K562 (cell line): ENCODE results near the gene IDUA. TPM values are rescaled to one million over a fixed set of nuclear protein-coding genes. Genes with fewer than 3 reads are reported as not detected.

Experiments
- ATAC-seq: fragments of 200-7000 bp; cut with Tn5 transposase; 3 replicates; pipeline ENCODE4 v1.9.1; 2020; ENCODE audit warnings: moderate library complexity
- BruUV-seq: library from RNA; stranded (reverse); fragments of 400-500 nt; replicated peaks from 2 replicates; lab custom pipeline; 2021; lab: Mats Ljungman, UMichigan
- CTCF ChIA-PET: fragments of 300-600 bp; formaldehyde crosslinking; extraction: SDS; loops from one replicate; lab custom pipeline; 2021; ENCODE audit warnings: low intra/inter-chr PET ratio; lab: Yijun Ruan, JAX
- POLR2A ChIA-PET: fragments of 300-600, 350-650 bp; sonication (Branson Sonifier 250); formaldehyde crosslinking; extraction: SDS; loops from one replicate; lab custom pipeline; 2021; ENCODE audit warnings: antibody characterized with exemption, inconsistent platforms; lab: Yijun Ruan, JAX
- DNase-seq, 4 experiments: peaks; one replicate each; pipeline versions ENCODE4 v3.0.0 to v3.0.0-alpha.2; 2011 to 2018; ENCODE audit warnings: low spot score in 3 of 4, mixed read lengths in 3 of 4; ENCODE audit errors: extremely low read depth in 1 of 4
- FAIRE-seq: peaks from 2 replicates; lab custom pipeline; 2011; peaks lifted over from hg19 to GRCh38; lab: Jason Lieb, UNC
- H2AFZ ChIP-seq: 2 replicates; pipeline ENCODE4 v1.6.0; 2011; ENCODE audit warnings: low read depth, low read length, control low read depth, inconsistent platforms
- H3K27ac ChIP-seq: fragments of 200-600 bp; 3 replicates; pipeline ENCODE4 v1.8.0; 2011; ENCODE audit warnings: low read depth, mild to moderate bottlenecking, control low read depth, inconsistent platforms, low read length, moderate library complexity, mixed read lengths; ENCODE audit errors: extremely low read depth
- H3K27me3 ChIP-seq, 2 experiments: fragments of 300-600 bp in 1 of 2; 2 replicates in 1 of 2; 3 replicates in 1 of 2; pipeline versions ENCODE4 v1.6.0 to v1.8.0; 2011; ENCODE audit warnings: inconsistent platforms in 2 of 2, low read length in 2 of 2, mild to moderate bottlenecking in 1 of 2, mixed read lengths in 1 of 2, moderate library complexity in 1 of 2; ENCODE audit not compliant: control insufficient read depth in 2 of 2, insufficient read depth in 2 of 2
- H3K36me3 ChIP-seq: fragments of 300-600 bp; 3 replicates; pipeline ENCODE4 v1.8.0; 2011; ENCODE audit warnings: mild to moderate bottlenecking, low read length, inconsistent platforms; ENCODE audit not compliant: control insufficient read depth, insufficient read depth
- H3K4me1 ChIP-seq, 2 experiments: fragments of 200-600 bp in 1 of 2; replicated peaks in 1 of 2; 2 replicates in 1 of 2; 3 replicates in 1 of 2; pipeline versions ENCODE4 v1.5.1 to v1.8.0; 2011; ENCODE audit warnings: inconsistent platforms in 2 of 2, low read length in 2 of 2, mild to moderate bottlenecking in 1 of 2, mixed read lengths in 1 of 2, moderate library complexity in 1 of 2; ENCODE audit not compliant: control insufficient read depth in 2 of 2, insufficient read depth in 2 of 2
- H3K4me2 ChIP-seq: 2 replicates; pipeline ENCODE4 v1.6.1; 2011; ENCODE audit warnings: low read length, control low read depth, inconsistent platforms, mixed read lengths; ENCODE audit not compliant: insufficient read depth
- H3K4me3 ChIP-seq: fragments of 200-600 bp; sonication (generic), shearing (Covaris generic); 2 replicates; pipeline ENCODE4 v1.5.1; 2016; ENCODE audit warnings: control low read depth, inconsistent platforms
- H3K79me2 ChIP-seq: fragments of 200-600 bp; 3 replicates; pipeline ENCODE4 v1.8.0; 2011; ENCODE audit warnings: low read length, inconsistent platforms; ENCODE audit not compliant: control insufficient read depth, insufficient read depth
- H3K9ac ChIP-seq, 2 experiments: 2 replicates each; pipeline versions ENCODE4 v1.6.0 to v1.6.1; 2011; ENCODE audit warnings: low read depth in 2 of 2, low read length in 2 of 2, control low read depth in 1 of 2, inconsistent platforms in 1 of 2, mild to moderate bottlenecking in 1 of 2, mixed read lengths in 1 of 2; ENCODE audit not compliant: insufficient read depth in 1 of 2
- H3K9me1 ChIP-seq: one replicate; pipeline ENCODE4 v1.6.0; 2011; ENCODE audit warnings: inconsistent platforms, mild to moderate bottlenecking, low read length, moderate library complexity; ENCODE audit not compliant: control insufficient read depth, insufficient read depth
- H3K9me3 ChIP-seq: replicated peaks from 2 replicates; pipeline ENCODE4 v1.5.1; 2011; ENCODE audit warnings: low read depth, low read length, inconsistent platforms; ENCODE audit not compliant: control insufficient read depth, insufficient read depth
- H4K20me1 ChIP-seq: replicated peaks from 2 replicates; pipeline ENCODE4 v1.6.1; 2011; ENCODE audit warnings: low read length, inconsistent platforms, mixed read lengths; ENCODE audit not compliant: control insufficient read depth, insufficient read depth
- DIDO1 ChIP-seq: fragments of 450-650 bp; IDR thresholded peaks from 2 replicates; pipeline ENCODE4 v1.6.1; 2016; ENCODE audit warnings: low read depth, missing biosample characterization, missing genetic modification characterization
- POLR2G ChIP-seq: fragments of 200-400 bp; formaldehyde crosslinking; IDR thresholded peaks from 2 replicates; pipeline ENCODE4 v1.6.1; 2017; ENCODE audit warnings: low read depth, mild to moderate bottlenecking, antibody characterized with exemption, low read length, moderate library complexity
- XRCC5 ChIP-seq: fragments of 200-400 bp; formaldehyde crosslinking; IDR thresholded peaks from 2 replicates; pipeline ENCODE4 v1.6.1; 2017; ENCODE audit warnings: low read depth, mild to moderate bottlenecking, low read length
- WGBS: fragments of 100-300 bp; shearing (Covaris generic); methylation state at CpG from one replicate; pipeline ENCODE4 v1.1.6; 2016; ENCODE audit warnings: low coverage, mixed read lengths; ENCODE audit not compliant: insufficient coverage; ENCODE audit errors: missing lambda C conversion rate; 5-methylcytosine and 5-hydroxymethylcytosine counted together
- in situ Hi-C: fragments of 300-500 bp; cut with MboI; formaldehyde crosslinking; loops from 4 replicates; pipeline ENCODE4 v1.15.0; 2018; ENCODE audit warnings: inconsistent platforms, mixed read lengths
- intact Hi-C: fragments of 100-400 bp; cut with micrococcal nuclease; formaldehyde crosslinking; loops from 2 replicates; pipeline ENCODE4 v1.14.2; 2022
- polyA plus RNA-seq, 8 experiments: library from polyadenylated mRNA; depleted of rRNA in 4 of 8; stranded (reverse) in 5 of 8; unstranded in 3 of 8; fragments of >200 nt; fragmentation: Nextera tagmentation in 2 of 8; fragmentation: Illumina TruSeq in 1 of 8; extraction: Ambion mirVana in 2 of 8; extraction: Trizol in 1 of 8; gene quantifications; 2 replicates each; pipeline versions ENCODE4 v1.2.1 to v1.2.3, GENCODE V29; 2011 to 2014; ENCODE audit warnings: inconsistent platforms in 1 of 8, missing spikeins in 1 of 8
- total RNA-seq, 7 experiments: library from RNA; depleted of rRNA in 6 of 7; stranded (reverse); fragments of >200 nt in 6 of 7; fragmentation: Illumina TruSeq in 2 of 7; extraction: Trizol in 2 of 7; gene quantifications; 2 replicates each; pipeline versions ENCODE4 v1.2.1 to v1.2.3, GENCODE V29; 2011 to 2021; ENCODE audit warnings: low replicate concordance in 1 of 7

The IDUA gene
- total and polyA plus RNA-seq, 9 of the 15 experiments (the other 6 are each of a cell fraction or from before 2014, with no cell fraction given), result 0.04 to 16.1 (median 1.2) TPM

DNA sequence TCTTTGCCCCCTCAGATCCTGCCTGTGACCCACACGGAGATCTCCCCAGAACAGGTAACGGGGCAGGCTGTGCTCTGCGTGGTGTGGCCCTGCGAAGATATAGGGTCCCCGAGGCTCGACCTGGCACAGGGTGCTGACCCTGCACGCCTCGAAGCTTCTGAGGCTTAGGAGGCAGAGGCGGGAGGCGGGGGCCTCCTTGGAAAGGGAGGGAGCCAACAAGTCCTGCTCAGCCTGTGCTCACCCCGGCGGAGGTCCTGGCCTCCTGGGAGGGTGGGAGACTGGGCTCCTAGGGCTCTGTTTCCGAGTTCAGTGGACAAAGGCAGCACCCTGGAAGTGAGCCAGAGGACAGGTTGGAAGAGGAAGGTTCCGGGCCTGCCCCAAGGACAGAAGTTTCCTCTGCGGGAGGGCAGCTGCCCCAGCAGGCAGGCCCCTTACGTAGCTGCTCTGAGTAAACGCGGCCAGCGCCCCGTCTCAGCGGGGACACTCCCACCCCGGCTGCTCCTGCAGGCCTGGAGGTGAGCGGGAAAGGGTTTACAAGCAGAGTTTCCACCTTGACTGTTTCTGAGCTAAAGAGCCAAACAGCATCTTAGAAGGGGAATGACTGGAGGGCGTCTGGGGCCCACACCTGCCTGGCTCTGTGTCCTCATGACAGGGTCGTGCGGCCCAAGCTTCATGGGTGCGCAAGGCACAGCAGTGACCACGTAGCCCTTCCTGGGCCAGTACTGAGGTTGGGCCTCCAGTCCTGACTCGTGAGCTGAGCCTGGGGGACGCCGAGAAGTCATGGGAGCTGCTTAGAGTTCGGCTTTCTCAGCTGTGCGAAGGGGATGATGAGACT lies 38.5 kb upstream of the IDUA start:
- Histone ChIP-seq H2AFZ (no peak overlapping the region), H3K9ac (peak overlapping the region in 1 of 2 experiments; percentile 75; a peak in 2 of 4 replicates)
- WGBS, result 72% methylated on average over 27 of the region's 33 CpGs
- FAIRE-seq, result no peak
- in situ Hi-C loops, result no loop called here
- peak; percentile 32; the same call in 1 of the 2 replicates for TF ChIP-seq POLR2G
- no peak for TF ChIP-seq XRCC5
- TF ChIP-seq, all 486 proteins: peak for 1
- ChIA-PET POLR2A (interaction anchor here (1.2 kb wide), 1 partner anchor 16 kb away, joined by 4 read pairs; the partner anchor contains the start of genes GAK and TMEM175), CTCF (no interaction called here)
- no TSS peak for BruUV-seq
- H3K79me2 ChIP-seq, result no peaks in the 10 kb centered on the region
- H3K27ac ChIP-seq, result no peak overlapping the region
- H3K4me1 ChIP-seq, result peaks cover 0 to 48% of the 10 kb centered on the region in 2 experiments; a peak in 2 of 5 replicates
- no peaks in the 10 kb centered on the region for H3K9me1 ChIP-seq
- H3K4me2 ChIP-seq, result no peak overlapping the region
- no peaks in the 10 kb centered on the region for H3K27me3 ChIP-seq
- H3K36me3 ChIP-seq, result no peaks in the 10 kb centered on the region
- no peaks in the 10 kb centered on the region for H3K9me3 ChIP-seq
- ATAC-seq (no peak; the same call in 2 of the 3 replicates), DNase-seq (no peak)
- H3K4me3 ChIP-seq, result no peak overlapping the region
- 0 out of 2 replicates have a peak, but pooled peaks cover 4% of the 10 kb centered on the region for H4K20me1 ChIP-seq
- intact Hi-C loops, result no loop called here

DNA sequence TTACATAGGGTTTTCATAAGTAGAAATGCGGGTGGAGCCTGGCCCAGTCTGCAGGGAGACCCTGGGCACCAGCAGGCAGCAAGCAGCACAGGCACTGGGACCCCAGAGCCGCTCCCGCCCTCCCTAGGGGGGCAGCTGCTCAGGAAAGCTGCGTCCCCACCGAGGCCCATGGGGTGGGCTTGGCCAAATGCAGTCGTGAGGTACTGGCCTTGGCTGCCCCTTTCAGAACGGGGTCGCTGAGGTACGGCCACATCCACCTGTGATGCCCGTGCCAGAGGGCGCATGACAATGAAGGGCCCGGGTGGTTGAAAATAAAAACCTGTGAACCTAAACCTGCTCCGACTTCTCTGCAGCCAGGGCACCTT lies 37.9 kb upstream of the IDUA start:
- 69% methylated on average over 11 of the region's 13 CpGs for WGBS
- intact Hi-C loops, result no loop called here
- H3K4me1 ChIP-seq, result peaks cover 0 to 48% of the 10 kb centered on the region in 2 experiments; a peak in 2 of 5 replicates
- BruUV-seq, result no TSS peak
- no peak for DNase-seq
- H3K79me2 ChIP-seq, result no peaks in the 10 kb centered on the region
- no peaks in the 10 kb centered on the region for H3K9me3 ChIP-seq
- no peaks in the 10 kb centered on the region for H3K9me1 ChIP-seq
- in situ Hi-C loops, result no loop called here
- no peak overlapping the region for H2AFZ ChIP-seq
- H3K4me2 ChIP-seq, result no peak overlapping the region
- no peaks in the 10 kb centered on the region for H3K27me3 ChIP-seq
- no peak for FAIRE-seq
- ATAC-seq, result no peak
- TF ChIP-seq POLR2G (0 out of 2 replicates have a peak, but pooled peaks have one; percentile 17), DIDO1 (no peak)
- H4K20me1 ChIP-seq, result 0 out of 2 replicates have a peak, but pooled peaks cover 4% of the 10 kb centered on the region
- ChIA-PET CTCF (no interaction called here), POLR2A (no interaction called here)
- H3K36me3 ChIP-seq, result no peaks in the 10 kb centered on the region
- peak overlapping the region in 1 of 2 experiments; percentile 75; a peak in 2 of 4 replicates for H3K9ac ChIP-seq
- H3K4me3 ChIP-seq, result no peak overlapping the region
- no peak overlapping the region for H3K27ac ChIP-seq
